Measurements from ENCODE around the gene OTULIN. TPM values are rescaled to one million over a fixed set of nuclear protein-coding genes. Genes with fewer than 3 reads are reported as not detected.

The OTULIN gene
- total and polyA plus RNA-seq, 2 of the 13 experiments (the other 11 are each of a cell fraction or from before 2014, with no cell fraction given), result 7.0 to 34.8 TPM

DNA sequence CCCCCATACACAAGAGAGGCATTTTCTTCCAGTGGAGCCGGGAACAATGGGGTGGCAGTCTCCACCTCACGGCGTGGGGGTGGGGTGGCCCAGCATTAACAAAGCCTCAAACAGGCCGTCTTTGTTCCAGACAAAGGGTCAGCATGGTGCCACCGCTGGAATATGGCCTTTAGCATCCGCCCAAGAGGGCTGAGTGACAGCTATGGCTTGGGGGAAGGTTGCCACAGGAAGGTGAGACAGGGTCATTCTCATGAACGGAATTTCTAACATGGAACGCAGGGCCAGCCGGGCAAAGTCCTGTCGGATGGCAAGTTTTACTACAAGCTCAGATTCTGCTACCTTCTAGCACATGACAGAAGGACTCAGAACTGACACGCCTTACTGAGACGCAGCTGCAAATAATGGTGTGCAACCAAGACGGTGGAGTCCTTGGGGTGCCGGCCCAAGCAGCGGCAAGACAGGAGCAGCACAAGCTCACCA is 64.0 kb downstream of the OTULIN start (continued):
- TF ChIP-seq, protein P1, sequence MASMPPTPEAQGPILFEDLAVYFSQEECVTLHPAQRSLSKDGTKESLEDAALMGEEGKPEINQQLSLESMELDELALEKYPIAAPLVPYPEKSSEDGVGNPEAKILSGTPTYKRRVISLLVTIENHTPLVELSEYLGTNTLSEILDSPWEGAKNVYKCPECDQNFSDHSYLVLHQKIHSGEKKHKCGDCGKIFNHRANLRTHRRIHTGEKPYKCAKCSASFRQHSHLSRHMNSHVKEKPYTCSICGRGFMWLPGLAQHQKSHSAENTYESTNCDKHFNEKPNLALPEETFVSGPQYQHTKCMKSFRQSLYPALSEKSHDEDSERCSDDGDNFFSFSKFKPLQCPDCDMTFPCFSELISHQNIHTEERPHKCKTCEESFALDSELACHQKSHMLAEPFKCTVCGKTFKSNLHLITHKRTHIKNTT (CRISPR knock-in tag; IDR thresholded peaks at IDR 0.05), result no peak
- no peak for TF ChIP-seq ZNF562 (CRISPR knock-in tag; IDR thresholded peaks at IDR 0.05; ENCODE audit: borderline replicate concordance)
- no peak for TF ChIP-seq ZNF570 (CRISPR knock-in tag; IDR thresholded peaks at IDR 0.05; ENCODE audit: borderline replicate concordance)
- TF ChIP-seq ZBTB43 (CRISPR knock-in tag; conservative IDR thresholded peaks at IDR 0.05), result no peak
- TF ChIP-seq GATA4 (IDR thresholded peaks at IDR 0.05; ENCODE audit: borderline replicate concordance, low read depth), result peak; percentile 60; the same call in 1 of the 2 replicates
- TF ChIP-seq ZNF816 (CRISPR knock-in tag; IDR thresholded peaks at IDR 0.05; ENCODE audit: borderline replicate concordance), result no peak
- TF ChIP-seq MXI1 (IDR thresholded peaks at IDR 0.05; ENCODE audit: borderline replicate concordance, low read depth, low read length), result peak; percentile 77; the same call in 1 of the 3 replicates
- no peak for TF ChIP-seq PHF5A (CRISPR knock-in tag; IDR thresholded peaks at IDR 0.05; ENCODE audit: low read depth, unreplicated experiment)
- TF ChIP-seq SIX4 (CRISPR knock-in tag; IDR thresholded peaks at IDR 0.05), result no peak; the same call in none of the 2 replicates
- no peak for TF ChIP-seq ZC3H4 (CRISPR knock-in tag; IDR thresholded peaks at IDR 0.05; ENCODE audit: borderline replicate concordance)
- no peak; the same call in 1 of the 2 replicates for TF ChIP-seq ZNF460 (CRISPR knock-in tag; IDR thresholded peaks at IDR 0.05; ENCODE audit: borderline replicate concordance)
- no peak for TF ChIP-seq ZNF337 (CRISPR knock-in tag; IDR thresholded peaks at IDR 0.05; ENCODE audit: borderline replicate concordance, low read depth)
- no peak for TF ChIP-seq PRMT3 (CRISPR knock-in tag; IDR thresholded peaks at IDR 0.05; ENCODE audit: borderline replicate concordance, low read depth)
- peak; percentile 93 for TF ChIP-seq ZBTB42 (CRISPR knock-in tag; IDR thresholded peaks at IDR 0.05)
- TF ChIP-seq KAT8 (CRISPR knock-in tag; IDR thresholded peaks at IDR 0.05), result no peak
- TF ChIP-seq FIP1L1 (IDR thresholded peaks at IDR 0.05; ENCODE audit: borderline replicate concordance, insufficient read depth, low read depth, low read length), result 0 out of 2 replicates have a peak, but pooled peaks have one; percentile 43
- 0 out of 2 replicates have a peak, but pooled peaks have one; percentile 51 for TF ChIP-seq ZSCAN29 (CRISPR knock-in tag; conservative IDR thresholded peaks at IDR 0.05)
- TF ChIP-seq ZNF296 (CRISPR knock-in tag; conservative IDR thresholded peaks at IDR 0.05), result no peak
- TF ChIP-seq SRSF4 (IDR thresholded peaks at IDR 0.05; ENCODE audit: low read depth, low read length, poor library complexity, severe bottlenecking), result no peak
- TF ChIP-seq ZFP1 (CRISPR knock-in tag; IDR thresholded peaks at IDR 0.05), result 0 out of 2 replicates have a peak, but pooled peaks have one; percentile 48
- TF ChIP-seq ZNF331 (CRISPR knock-in tag; IDR thresholded peaks at IDR 0.05), result peak; percentile 59; the same call in 1 of the 2 replicates
- TF ChIP-seq, protein P2, sequence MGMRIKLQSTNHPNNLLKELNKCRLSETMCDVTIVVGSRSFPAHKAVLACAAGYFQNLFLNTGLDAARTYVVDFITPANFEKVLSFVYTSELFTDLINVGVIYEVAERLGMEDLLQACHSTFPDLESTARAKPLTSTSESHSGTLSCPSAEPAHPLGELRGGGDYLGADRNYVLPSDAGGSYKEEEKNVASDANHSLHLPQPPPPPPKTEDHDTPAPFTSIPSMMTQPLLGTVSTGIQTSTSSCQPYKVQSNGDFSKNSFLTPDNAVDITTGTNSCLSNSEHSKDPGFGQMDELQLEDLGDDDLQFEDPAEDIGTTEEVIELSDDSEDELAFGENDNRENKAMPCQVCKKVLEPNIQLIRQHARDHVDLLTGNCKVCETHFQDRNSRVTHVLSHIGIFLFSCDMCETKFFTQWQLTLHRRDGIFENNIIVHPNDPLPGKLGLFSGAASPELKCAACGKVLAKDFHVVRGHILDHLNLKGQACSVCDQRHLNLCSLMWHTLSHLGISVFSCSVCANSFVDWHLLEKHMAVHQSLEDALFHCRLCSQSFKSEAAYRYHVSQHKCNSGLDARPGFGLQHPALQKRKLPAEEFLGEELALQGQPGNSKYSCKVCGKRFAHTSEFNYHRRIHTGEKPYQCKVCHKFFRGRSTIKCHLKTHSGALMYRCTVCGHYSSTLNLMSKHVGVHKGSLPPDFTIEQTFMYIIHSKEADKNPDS (CRISPR knock-in tag; IDR thresholded peaks at IDR 0.05), result no peak
- TF ChIP-seq MXD4 (CRISPR knock-in tag; IDR thresholded peaks at IDR 0.05), result no peak

All from HepG2 (cell line).